Gastroesophageal sphincter (tissue), 4 donors: ENCODE measurements around the gene CYTH3. TPM values are rescaled to one million over a fixed set of nuclear protein-coding genes. Genes with fewer than 3 reads are reported as not detected.

ENCODE experiments used
- ATAC-seq: fragments of 150-250 bp; one replicate; pipeline ENCODE4 v1.9.1; 2016; ENCODE audit warnings: mild to moderate bottlenecking, moderate library complexity
- H3K27ac ChIP-seq, 4 donors: fragments of 200-600 bp; sonication (generic) in 3 of 4; 1 replicate in 3 of 4; 2 replicates in 1 of 4; pipeline ENCODE4 v1.5.1; 2016 to 2019
- H3K27me3 ChIP-seq: fragments of 200-600 bp; sonication (generic); one replicate; pipeline ENCODE4 v1.5.1; 2019
- H3K36me3 ChIP-seq, 2 donors: fragments of 200-600 bp; sonication (generic); one replicate each; pipeline ENCODE4 v1.5.1; 2019; ENCODE audit warnings: control low read depth in 1 of 2
- H3K4me1 ChIP-seq, 3 donors: fragments of 200-600 bp; sonication (generic); 1 replicate in 2 of 3; 2 replicates in 1 of 3; pipeline ENCODE4 v1.5.1; 2016 to 2019; ENCODE audit warnings: control low read depth in 2 of 3
- H3K4me3 ChIP-seq, 2 donors: fragments of 200-600 bp; sonication (generic); one replicate each; pipeline ENCODE4 v1.5.1; 2019; ENCODE audit warnings: mild to moderate bottlenecking in 1 of 2, moderate library complexity in 1 of 2
- H3K9me3 ChIP-seq, 3 donors: fragments of 200-600 bp; sonication (generic); one replicate each; pipeline ENCODE4 v1.5.1; 2017 to 2019; ENCODE audit warnings: control low read depth in 2 of 3
- CTCF ChIP-seq, 4 experiments: fragments of 200-600 bp in 2 of 4; fragments of 450-650 bp in 2 of 4; sonication (generic) in 1 of 4; IDR thresholded peaks; one replicate each; pipeline ENCODE4 v1.5.1; 2017 to 2019; ENCODE audit warnings: antibody characterized with exemption in 4 of 4, mild to moderate bottlenecking in 2 of 4, moderate library complexity in 2 of 4
- EP300 ChIP-seq: sonication (generic); formaldehyde crosslinking; IDR thresholded peaks from one replicate; pipeline ENCODE4 v1.6.1; 2017; ENCODE audit warnings: antibody characterized with exemption, mild to moderate bottlenecking
- POLR2A ChIP-seq, 2 donors: fragments of 450-650 bp; IDR thresholded peaks; one replicate each; pipeline ENCODE4 v1.6.1; 2017; ENCODE audit warnings: antibody characterized with exemption in 2 of 2, mild to moderate bottlenecking in 2 of 2, moderate library complexity in 1 of 2
- POLR2AphosphoS5 ChIP-seq: sonication (generic); formaldehyde crosslinking; IDR thresholded peaks from one replicate; pipeline ENCODE4 v1.6.1; 2017; ENCODE audit warnings: antibody characterized with exemption
- WGBS, 2 donors: methylation state at CpG; one replicate each; pipeline ENCODE4 v1.1.5; 2018; ENCODE audit warnings: low coverage in 1 of 2; 5-methylcytosine and 5-hydroxymethylcytosine counted together
- total RNA-seq, 4 donors: library from RNA; depleted of rRNA; stranded (reverse); fragments of >200 nt; gene quantifications; one replicate each; pipeline ENCODE4 v1.1.0, GENCODE V29; 2016

CYTH3 gene
- total RNA-seq, 4 donors from 2014 or later: 25.8 to 61.9 (median 39.4) TPM

GRCh38 chr7:6205971-6206660, 66.3 kb downstream of the CYTH3 start:
- no peaks in the 10 kb centered on the region for H3K27me3 ChIP-seq
- H3K27ac ChIP-seq: no peak overlapping the region
- no peak for ATAC-seq
- no peak overlapping the region for H3K4me3 ChIP-seq
- no peak for TF ChIP-seq POLR2AphosphoS5
- 76 to 100% methylated on average over 1 to 3 of the region's 3 CpGs for WGBS, 2 donors
- H3K36me3 ChIP-seq: no peaks in the 10 kb centered on the region
- H3K9me3 ChIP-seq: no peaks in the 10 kb centered on the region
- H3K4me1 ChIP-seq: peaks cover 3 to 47% (median 5%) of the 10 kb centered on the region in 3 donors

- 84 to 91% methylated on average over 5 of the region's 5 CpGs for WGBS, 2 donors
- no peak overlapping the region for H3K27ac ChIP-seq
- TF ChIP-seq POLR2AphosphoS5: no peak
- TF ChIP-seq EP300: no peak
- no peak for TF ChIP-seq POLR2A (IDR thresholded peaks at IDR 0.05)
- no peak for TF ChIP-seq CTCF (IDR thresholded peaks at IDR 0.05)
- ATAC-seq: no peak
- no peaks in the 10 kb centered on the region for H3K36me3 ChIP-seq
- peaks cover 0 to 36% (median 0%) of the 10 kb centered on the region in 3 donors for H3K4me1 ChIP-seq
- no peaks in the 10 kb centered on the region for H3K9me3 ChIP-seq
- H3K27me3 ChIP-seq: no peaks in the 10 kb centered on the region
- H3K4me3 ChIP-seq: no peak overlapping the region
Measured at GRCh38 chr7:6203381-6203780, 69.0 kb downstream of the CYTH3 start.

- Histone ChIP-seq H3K9me3 (no peaks in the 10 kb centered on the region), H3K27ac (no peak overlapping the region), H3K4me3 (no peak overlapping the region), H3K36me3 (no peaks in the 10 kb centered on the region), H3K27me3 (no peaks in the 10 kb centered on the region), H3K4me1 (peaks cover 0 to 29% (median 0%) of the 10 kb centered on the region in 3 donors)
- no peak for ATAC-seq
- no peak for TF ChIP-seq CTCF (IDR thresholded peaks at IDR 0.05)
- no peak for TF ChIP-seq POLR2A (IDR thresholded peaks at IDR 0.05)
- TF ChIP-seq EP300: no peak
- TF ChIP-seq POLR2AphosphoS5: no peak
- 88 to 90% methylated on average over 5 to 6 of the region's 10 CpGs for WGBS, 2 donors
Measured at GRCh38 chr7:6202117-6202516, 70.3 kb downstream of the CYTH3 start.

GRCh38 chr7:6200971-6201370, 71.5 kb downstream of the CYTH3 start:
- H3K36me3 ChIP-seq: no peaks in the 10 kb centered on the region
- H3K27ac ChIP-seq: no peak overlapping the region
- H3K9me3 ChIP-seq: no peaks in the 10 kb centered on the region
- 98% methylated on average over 5 of the region's 11 CpGs; no CpG with 5 or more reads in 1 of the 2 donors for WGBS, 2 donors
- ATAC-seq: no peak
- H3K4me1 ChIP-seq: peaks cover 0 to 22% (median 0%) of the 10 kb centered on the region in 3 donors
- H3K4me3 ChIP-seq: no peak overlapping the region
- TF ChIP-seq POLR2AphosphoS5 (no peak), POLR2A (IDR thresholded peaks at IDR 0.05) (no peak), EP300 (no peak), CTCF (IDR thresholded peaks at IDR 0.05) (no peak)
- H3K27me3 ChIP-seq: no peaks in the 10 kb centered on the region

- ATAC-seq: no peak
- 73 to 74% methylated on average over 4 of the region's 4 CpGs for WGBS, 2 donors
- no peaks in the 10 kb centered on the region for H3K9me3 ChIP-seq
- H3K27me3 ChIP-seq: no peaks in the 10 kb centered on the region
- H3K27ac ChIP-seq: no peak overlapping the region
- TF ChIP-seq POLR2A (IDR thresholded peaks at IDR 0.05) (no peak), CTCF (IDR thresholded peaks at IDR 0.05) (no peak), POLR2AphosphoS5 (no peak), EP300 (no peak)
- no peaks in the 10 kb centered on the region for H3K36me3 ChIP-seq
- peaks cover 0 to 13% (median 0%) of the 10 kb centered on the region in 3 donors for H3K4me1 ChIP-seq
- H3K4me3 ChIP-seq: no peak overlapping the region
Measured at GRCh38 chr7:6198689-6199595, 73.5 kb downstream of the CYTH3 start.
